ENCODE data around the gene HHIP.

DNA sequence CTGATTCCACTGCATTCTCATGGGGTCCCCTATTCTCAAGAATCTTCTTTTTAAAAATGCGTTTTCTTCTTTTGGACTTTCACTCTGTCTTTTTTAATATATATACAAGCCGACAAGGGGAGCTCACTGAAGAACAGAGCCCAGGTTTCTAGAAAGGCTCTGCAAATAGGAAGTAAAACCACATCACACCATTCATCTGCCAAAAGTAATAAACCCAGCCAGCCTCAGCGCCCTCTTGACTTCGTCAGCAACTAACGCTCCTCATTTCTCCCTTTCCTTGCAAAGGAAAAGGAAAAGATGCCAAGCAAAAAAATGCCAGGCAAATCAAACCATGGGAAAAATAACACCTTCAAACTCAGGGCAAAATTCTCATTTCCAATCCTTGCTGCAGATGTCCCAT is 136.4 kb downstream of the HHIP start:
- TF ChIP-seq, protein P1, sequence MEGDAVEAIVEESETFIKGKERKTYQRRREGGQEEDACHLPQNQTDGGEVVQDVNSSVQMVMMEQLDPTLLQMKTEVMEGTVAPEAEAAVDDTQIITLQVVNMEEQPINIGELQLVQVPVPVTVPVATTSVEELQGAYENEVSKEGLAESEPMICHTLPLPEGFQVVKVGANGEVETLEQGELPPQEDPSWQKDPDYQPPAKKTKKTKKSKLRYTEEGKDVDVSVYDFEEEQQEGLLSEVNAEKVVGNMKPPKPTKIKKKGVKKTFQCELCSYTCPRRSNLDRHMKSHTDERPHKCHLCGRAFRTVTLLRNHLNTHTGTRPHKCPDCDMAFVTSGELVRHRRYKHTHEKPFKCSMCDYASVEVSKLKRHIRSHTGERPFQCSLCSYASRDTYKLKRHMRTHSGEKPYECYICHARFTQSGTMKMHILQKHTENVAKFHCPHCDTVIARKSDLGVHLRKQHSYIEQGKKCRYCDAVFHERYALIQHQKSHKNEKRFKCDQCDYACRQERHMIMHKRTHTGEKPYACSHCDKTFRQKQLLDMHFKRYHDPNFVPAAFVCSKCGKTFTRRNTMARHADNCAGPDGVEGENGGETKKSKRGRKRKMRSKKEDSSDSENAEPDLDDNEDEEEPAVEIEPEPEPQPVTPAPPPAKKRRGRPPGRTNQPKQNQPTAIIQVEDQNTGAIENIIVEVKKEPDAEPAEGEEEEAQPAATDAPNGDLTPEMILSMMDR (conservative IDR thresholded peaks at IDR 0.05): no peak
- TF ChIP-seq EZH2 (IDR thresholded peaks at IDR 0.05; ENCODE audit: low read depth): no peak
